T-helper 1 cell treated with Interleukin-12 subunit alpha and Interleukin-12 subunit beta and Interleukin-4 antibody, amounts not matched to agents 30 μg/mL and 1 μg/mL, for 36 hours (primary cell): Measurements from ENCODE around the gene GORASP1.

Experiments
- H3K27ac Mint-ChIP-seq: one replicate; pipeline ENCODE4 v1.8.0; 2021; ENCODE audit warnings: mild to moderate bottlenecking, mixed read lengths
- H3K27me3 Mint-ChIP-seq: one replicate; pipeline ENCODE4 v1.8.0; 2021; ENCODE audit warnings: low read depth, mixed read lengths
- H3K36me3 Mint-ChIP-seq: one replicate; pipeline ENCODE4 v1.8.0; 2021; ENCODE audit warnings: low read depth, mixed read lengths
- H3K4me1 Mint-ChIP-seq: one replicate; pipeline ENCODE4 v1.8.0; 2021; ENCODE audit warnings: low read depth, mixed read lengths
- H3K4me3 Mint-ChIP-seq: one replicate; pipeline ENCODE4 v1.8.0; 2021; ENCODE audit warnings: mild to moderate bottlenecking, moderate library complexity, mixed read lengths
- H3K9me3 Mint-ChIP-seq: one replicate; pipeline ENCODE4 v1.8.0; 2021; ENCODE audit warnings: mixed read lengths

Gene GORASP1

GRCh38 chr3:39134305-39134704 lies 26.9 kb upstream of the GORASP1 start:
- no peaks in the 10 kb centered on the region for H3K27me3 Mint-ChIP-seq
- peaks cover 18% of the 10 kb centered on the region for H3K4me1 Mint-ChIP-seq
- no peak overlapping the region for H3K4me3 Mint-ChIP-seq
- H3K36me3 Mint-ChIP-seq = peaks cover 6% of the 10 kb centered on the region
- H3K9me3 Mint-ChIP-seq = no peaks in the 10 kb centered on the region
- H3K27ac Mint-ChIP-seq = no peak overlapping the region

GRCh38 chr3:39133822-39134221 lies 26.4 kb upstream of the GORASP1 start:
- no peaks in the 10 kb centered on the region for H3K27me3 Mint-ChIP-seq
- peaks cover 18% of the 10 kb centered on the region for H3K4me1 Mint-ChIP-seq
- no peak overlapping the region for H3K4me3 Mint-ChIP-seq
- H3K27ac Mint-ChIP-seq = no peak overlapping the region
- no peaks in the 10 kb centered on the region for H3K9me3 Mint-ChIP-seq
- peaks cover 5% of the 10 kb centered on the region for H3K36me3 Mint-ChIP-seq

- Mint-ChIP-seq H3K4me1 (peaks cover 18% of the 10 kb centered on the region), H3K27me3 (no peaks in the 10 kb centered on the region), H3K9me3 (no peaks in the 10 kb centered on the region), H3K4me3 (no peak overlapping the region), H3K36me3 (peaks cover 5% of the 10 kb centered on the region), H3K27ac (no peak overlapping the region)
Observed at GRCh38 chr3:39133093-39133490, 25.7 kb upstream of the GORASP1 start.

- H3K4me3 Mint-ChIP-seq = no peak overlapping the region
- peaks cover 22% of the 10 kb centered on the region for H3K4me1 Mint-ChIP-seq
- no peak overlapping the region for H3K27ac Mint-ChIP-seq
- H3K27me3 Mint-ChIP-seq = no peaks in the 10 kb centered on the region
- no peaks in the 10 kb centered on the region for H3K9me3 Mint-ChIP-seq
- peaks cover 5% of the 10 kb centered on the region for H3K36me3 Mint-ChIP-seq
Observed at GRCh38 chr3:39132096-39133092, 25.0 kb upstream of the GORASP1 start.

GRCh38 chr3:39130693-39131265 lies 23.4 kb upstream of the GORASP1 start:
- Mint-ChIP-seq H3K27me3 (no peaks in the 10 kb centered on the region), H3K36me3 (peaks cover 5% of the 10 kb centered on the region), H3K4me3 (no peak overlapping the region), H3K4me1 (peaks cover 30% of the 10 kb centered on the region), H3K27ac (no peak overlapping the region), H3K9me3 (no peaks in the 10 kb centered on the region)

GRCh38 chr3:39130026-39130425 lies 22.6 kb upstream of the GORASP1 start:
- H3K27me3 Mint-ChIP-seq = no peaks in the 10 kb centered on the region
- H3K4me1 Mint-ChIP-seq = peaks cover 30% of the 10 kb centered on the region
- peaks cover 5% of the 10 kb centered on the region for H3K36me3 Mint-ChIP-seq
- H3K27ac Mint-ChIP-seq = no peak overlapping the region
- no peaks in the 10 kb centered on the region for H3K9me3 Mint-ChIP-seq
- H3K4me3 Mint-ChIP-seq = no peak overlapping the region

- Mint-ChIP-seq H3K27me3 (peaks cover 5% of the 10 kb centered on the region), H3K36me3 (peaks cover 5% of the 10 kb centered on the region), H3K4me1 (peaks cover 30% of the 10 kb centered on the region), H3K9me3 (no peaks in the 10 kb centered on the region), H3K27ac (no peak overlapping the region), H3K4me3 (no peak overlapping the region)
Observed at GRCh38 chr3:39128951-39129350, 21.5 kb upstream of the GORASP1 start.

DNA sequence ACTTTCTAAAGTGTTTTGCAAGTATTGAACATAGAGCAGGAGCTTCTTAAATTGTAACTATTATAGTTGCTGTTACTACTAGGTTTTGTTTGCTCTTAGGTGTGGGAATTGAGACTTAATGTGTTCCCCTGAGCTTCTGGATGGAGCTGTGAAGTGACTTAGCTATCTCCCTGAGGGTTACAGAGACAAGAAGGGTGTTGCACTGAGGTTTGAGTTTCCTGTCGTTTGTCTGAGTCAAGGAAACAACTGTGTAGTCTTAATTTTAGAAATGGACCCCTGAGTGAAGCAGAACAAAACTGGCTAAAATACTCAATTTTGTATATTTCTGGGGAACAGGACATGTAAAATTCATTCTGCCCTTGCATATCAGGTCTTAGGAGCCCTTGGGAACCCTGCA lies 20.5 kb upstream of the GORASP1 start:
- no peaks in the 10 kb centered on the region for H3K36me3 Mint-ChIP-seq
- H3K9me3 Mint-ChIP-seq = no peaks in the 10 kb centered on the region
- peaks cover 28% of the 10 kb centered on the region for H3K4me1 Mint-ChIP-seq
- no peak overlapping the region for H3K27ac Mint-ChIP-seq
- peaks cover 13% of the 10 kb centered on the region for H3K27me3 Mint-ChIP-seq
- H3K4me3 Mint-ChIP-seq = no peak overlapping the region

GRCh38 chr3:39127269-39127907 lies 20.0 kb upstream of the GORASP1 start:
- Mint-ChIP-seq H3K36me3 (no peaks in the 10 kb centered on the region), H3K9me3 (no peaks in the 10 kb centered on the region), H3K4me3 (no peak overlapping the region), H3K27me3 (peaks cover 16% of the 10 kb centered on the region), H3K27ac (no peak overlapping the region), H3K4me1 (peaks cover 28% of the 10 kb centered on the region)

DNA sequence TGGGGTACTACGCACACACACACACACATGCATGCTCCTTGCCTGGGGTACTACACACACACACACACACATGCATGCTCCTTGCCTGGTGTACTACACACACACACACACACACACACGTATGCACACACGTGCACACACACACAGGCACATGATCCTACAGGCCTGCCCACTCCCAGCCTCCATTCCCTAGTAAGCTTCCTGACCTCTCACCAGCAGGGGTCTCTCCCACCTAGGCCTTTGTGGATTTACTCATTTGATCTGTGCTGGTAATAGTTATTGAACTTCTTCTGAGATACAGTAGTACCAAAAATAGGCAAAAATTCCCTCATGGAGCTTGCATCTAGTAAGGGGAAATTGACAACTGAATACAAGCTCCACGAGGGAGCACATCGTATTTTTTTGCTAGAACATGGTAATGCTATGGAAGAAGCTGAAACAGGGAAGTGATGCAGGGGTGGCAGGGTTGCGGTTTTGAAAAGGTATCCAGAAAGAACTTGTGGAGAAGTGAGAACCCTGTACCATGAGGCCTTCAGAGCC lies 19.2 kb upstream of the GORASP1 start:
- H3K27ac Mint-ChIP-seq = no peak overlapping the region
- no peaks in the 10 kb centered on the region for H3K36me3 Mint-ChIP-seq
- no peak overlapping the region for H3K4me3 Mint-ChIP-seq
- H3K4me1 Mint-ChIP-seq = peaks cover 28% of the 10 kb centered on the region
- H3K9me3 Mint-ChIP-seq = no peaks in the 10 kb centered on the region
- peaks cover 19% of the 10 kb centered on the region for H3K27me3 Mint-ChIP-seq

GRCh38 chr3:39125841-39126500 lies 18.5 kb upstream of the GORASP1 start:
- Mint-ChIP-seq H3K27ac (no peak overlapping the region), H3K4me3 (no peak overlapping the region), H3K27me3 (peaks cover 19% of the 10 kb centered on the region), H3K36me3 (no peaks in the 10 kb centered on the region), H3K9me3 (no peaks in the 10 kb centered on the region), H3K4me1 (peaks cover 24% of the 10 kb centered on the region)

DNA sequence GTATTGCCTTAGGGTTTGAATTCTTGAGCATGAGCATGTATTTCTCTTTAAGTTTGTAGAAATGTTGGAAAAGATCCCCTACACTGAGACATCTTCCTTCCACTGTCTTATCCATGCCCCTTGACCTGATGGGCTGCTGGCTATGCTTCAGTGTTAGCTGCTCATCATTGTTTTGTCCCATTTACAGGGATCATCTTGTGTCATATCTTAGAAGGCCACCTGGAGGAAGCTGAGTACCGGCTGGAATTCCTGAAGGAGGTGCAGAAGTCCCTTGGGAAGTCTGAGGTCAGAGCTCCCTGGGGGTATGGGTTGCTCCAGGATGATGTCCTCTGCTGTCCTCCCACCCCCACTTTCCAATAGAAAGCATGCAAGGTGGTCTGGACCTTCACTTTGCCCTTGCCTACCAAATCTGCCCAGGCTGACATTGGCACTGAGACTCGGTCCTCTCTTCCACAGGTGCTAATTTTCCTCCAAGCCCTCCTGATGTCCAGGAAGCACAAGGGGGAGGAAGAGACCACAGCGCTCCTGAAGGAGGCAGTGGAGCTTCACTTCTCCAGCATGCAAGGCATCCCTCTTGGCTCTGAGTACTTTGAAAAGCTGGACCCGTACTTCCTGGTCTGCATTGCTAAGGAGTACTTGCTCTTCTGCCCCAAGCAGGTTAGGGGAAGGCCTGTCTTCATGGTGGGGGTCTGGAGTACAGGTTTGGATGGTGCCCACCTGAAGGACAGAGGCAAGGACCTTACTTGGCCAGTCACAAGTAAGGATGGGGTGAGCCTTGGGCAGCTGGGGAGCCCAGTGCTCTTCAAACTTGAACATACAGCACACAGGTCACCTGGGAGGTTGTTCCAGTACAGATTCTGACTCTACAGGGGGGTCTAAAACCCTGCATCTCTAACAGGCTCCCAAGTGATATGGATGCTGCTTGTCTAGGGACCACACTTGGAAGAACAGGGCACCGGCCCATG lies 17.7 kb upstream of the GORASP1 start:
- H3K4me1 Mint-ChIP-seq = peaks cover 21% of the 10 kb centered on the region

GRCh38 chr3:39122813-39123212 lies 15.4 kb upstream of the GORASP1 start:
- H3K9me3 Mint-ChIP-seq = no peaks in the 10 kb centered on the region
- peaks cover 7% of the 10 kb centered on the region for H3K36me3 Mint-ChIP-seq
- no peak overlapping the region for H3K27ac Mint-ChIP-seq
- H3K27me3 Mint-ChIP-seq = peaks cover 19% of the 10 kb centered on the region
- H3K4me3 Mint-ChIP-seq = no peak overlapping the region
- H3K4me1 Mint-ChIP-seq = peaks cover 12% of the 10 kb centered on the region

More for the DNA sequence above, 17.7 kb upstream of the GORASP1 start:
- H3K27me3 Mint-ChIP-seq = peaks cover 19% of the 10 kb centered on the region
- H3K9me3 Mint-ChIP-seq = no peaks in the 10 kb centered on the region
- no peak overlapping the region for H3K4me3 Mint-ChIP-seq
- H3K36me3 Mint-ChIP-seq = no peaks in the 10 kb centered on the region
- H3K27ac Mint-ChIP-seq = no peak overlapping the region
